ENCODE measurements around the gene SUMO1. TPM values are rescaled to one million over a fixed set of nuclear protein-coding genes. Genes with fewer than 3 reads are reported as not detected.

Gene SUMO1
- total RNA-seq, 1 experiment from 2014 or later, result 115 TPM

GRCh38 chr2:202164411-202164810 lies 74.0 kb downstream of the SUMO1 start:
- ChIA-PET CTCF (no interaction called here), POLR2A (ENCODE audit: unreplicated experiment) (no interaction called here)
- no peaks in the 10 kb centered on the region for H3F3A ChIP-seq (ENCODE audit: low read length, unreplicated experiment)
- ATAC-seq (no peak), DNase-seq (no peak)
- no peak overlapping the region for H3K4me3 ChIP-seq (ENCODE audit: low read length)
- no peak overlapping the region for H3K27ac ChIP-seq (ENCODE audit: low read length)
- no TSS peak for BruUV-seq (replicated peaks)
- no peak overlapping the region for H3K9ac ChIP-seq (ENCODE audit: low read length)
- no peaks in the 10 kb centered on the region for H3K9me2 ChIP-seq (replicated peaks; ENCODE audit: low read length)
- no peaks in the 10 kb centered on the region for H4K20me1 ChIP-seq (ENCODE audit: low read length)
- no peaks in the 10 kb centered on the region for H3K79me2 ChIP-seq (ENCODE audit: low read length)
- no peak overlapping the region for H2AFZ ChIP-seq (ENCODE audit: low read length)
- intact Hi-C loops (cut with micrococcal nuclease), result no loop called here
- TF ChIP-seq EZH2phosphoT487 (IDR thresholded peaks at IDR 0.05; ENCODE audit: borderline replicate concordance, low read length) (no peak), EZH2 (IDR thresholded peaks at IDR 0.05; ENCODE audit: low read length, unreplicated experiment) (no peak), CTCF (conservative IDR thresholded peaks at IDR 0.05; ENCODE audit: low read depth, low read length) (no peak)
- no peaks in the 10 kb centered on the region for H3K36me3 ChIP-seq (ENCODE audit: low read depth, low read length)
- no peak overlapping the region for H3K4me2 ChIP-seq (ENCODE audit: low read length)
- H3K4me1 ChIP-seq (ENCODE audit: insufficient read depth, low read length), result no peaks in the 10 kb centered on the region
- no peaks in the 10 kb centered on the region for H3K9me3 ChIP-seq (ENCODE audit: low read length)
- no peaks in the 10 kb centered on the region for H3K27me3 ChIP-seq (ENCODE audit: low read length)

DNA sequence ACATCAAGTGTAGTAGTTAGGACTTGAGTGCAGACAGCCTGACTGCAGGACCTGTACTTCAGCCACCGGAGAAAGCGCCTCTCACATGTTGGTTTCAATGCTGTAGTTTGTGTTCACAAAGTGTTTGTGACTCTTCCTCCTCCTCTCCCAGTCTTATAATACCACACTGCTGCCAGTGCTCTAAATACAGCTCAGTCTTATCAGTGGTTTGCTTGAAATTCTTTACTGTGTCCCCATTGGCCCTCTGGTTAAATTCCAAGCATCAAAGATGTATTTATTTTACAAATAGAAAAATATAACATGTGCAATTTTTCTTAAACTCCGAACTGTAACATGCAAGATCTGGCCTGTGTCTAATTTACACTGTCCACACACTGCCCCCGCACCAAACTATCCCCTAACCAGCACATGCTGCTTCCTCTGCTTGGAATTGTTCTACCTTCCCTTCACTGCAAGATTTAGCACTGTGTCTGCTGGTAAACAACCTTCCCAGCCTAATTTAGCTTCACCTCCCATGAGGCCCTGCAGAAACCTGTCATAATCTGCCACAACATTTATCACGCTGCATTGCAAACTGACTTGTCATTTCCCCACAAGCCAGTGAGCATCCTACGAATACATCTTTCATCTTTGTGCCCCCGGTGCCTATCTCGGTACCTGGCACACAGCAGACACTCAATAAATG lies 77.1 kb downstream of the SUMO1 start:
- no peak overlapping the region for H3K9ac ChIP-seq (ENCODE audit: low read length)
- no peak overlapping the region for H3K27ac ChIP-seq (ENCODE audit: low read length)
- no peak overlapping the region for H3K4me3 ChIP-seq (ENCODE audit: low read length)
- H4K20me1 ChIP-seq (ENCODE audit: low read length), result no peaks in the 10 kb centered on the region
- ATAC-seq (no peak), DNase-seq (peak; percentile 25)
- H3F3A ChIP-seq (ENCODE audit: low read length, unreplicated experiment), result no peaks in the 10 kb centered on the region
- H3K4me2 ChIP-seq (ENCODE audit: low read length), result no peak overlapping the region
- ChIA-PET POLR2A (ENCODE audit: unreplicated experiment) (interaction anchor here (0.7 kb wide), 1 partner anchor 86 kb away, joined by 6 read pairs; no protein-coding TSS in a partner anchor), CTCF (no interaction called here)
- no peaks in the 10 kb centered on the region for H3K9me2 ChIP-seq (replicated peaks; ENCODE audit: low read length)
- H3K4me1 ChIP-seq (ENCODE audit: insufficient read depth, low read length), result no peaks in the 10 kb centered on the region
- BruUV-seq (replicated peaks), result no TSS peak
- H3K9me3 ChIP-seq (ENCODE audit: low read length), result no peaks in the 10 kb centered on the region
- H3K79me2 ChIP-seq (ENCODE audit: low read length), result no peaks in the 10 kb centered on the region
- H3K27me3 ChIP-seq (ENCODE audit: low read length), result no peaks in the 10 kb centered on the region
- H2AFZ ChIP-seq (ENCODE audit: low read length), result no peak overlapping the region
- intact Hi-C loops (cut with micrococcal nuclease), result no loop called here
- TF ChIP-seq EZH2phosphoT487 (IDR thresholded peaks at IDR 0.05; ENCODE audit: borderline replicate concordance, low read length), result no peak
- no peak for TF ChIP-seq EZH2 (IDR thresholded peaks at IDR 0.05; ENCODE audit: low read length, unreplicated experiment)
- no peaks in the 10 kb centered on the region for H3K36me3 ChIP-seq (ENCODE audit: low read depth, low read length)

GRCh38 chr2:202158796-202159195 lies 79.6 kb downstream of the SUMO1 start:
- Histone ChIP-seq H3F3A (ENCODE audit: low read length, unreplicated experiment) (no peaks in the 10 kb centered on the region), H2AFZ (ENCODE audit: low read length) (no peak overlapping the region), H3K4me2 (ENCODE audit: low read length) (no peak overlapping the region), H3K36me3 (ENCODE audit: low read depth, low read length) (no peaks in the 10 kb centered on the region), H3K9me3 (ENCODE audit: low read length) (no peaks in the 10 kb centered on the region), H3K27ac (ENCODE audit: low read length) (no peak overlapping the region), H4K20me1 (ENCODE audit: low read length) (no peaks in the 10 kb centered on the region), H3K9ac (ENCODE audit: low read length) (no peak overlapping the region), H3K4me3 (ENCODE audit: low read length) (no peak overlapping the region), H3K9me2 (replicated peaks; ENCODE audit: low read length) (no peaks in the 10 kb centered on the region), H3K79me2 (ENCODE audit: low read length) (no peaks in the 10 kb centered on the region), H3K27me3 (ENCODE audit: low read length) (no peaks in the 10 kb centered on the region), H3K4me1 (ENCODE audit: insufficient read depth, low read length) (0 out of 2 replicates have a peak, but pooled peaks cover 3% of the 10 kb centered on the region)
- TF ChIP-seq CTCF (conservative IDR thresholded peaks at IDR 0.05; ENCODE audit: low read depth, low read length) (peak; percentile 52), EZH2phosphoT487 (IDR thresholded peaks at IDR 0.05; ENCODE audit: borderline replicate concordance, low read length) (no peak), EZH2 (IDR thresholded peaks at IDR 0.05; ENCODE audit: low read length, unreplicated experiment) (no peak)
- POLR2A ChIA-PET (ENCODE audit: unreplicated experiment), result no interaction called here
- intact Hi-C loops (cut with micrococcal nuclease), result loop anchor here (1.0 to 5.0 kb wide), 2 partner anchors 298 to 361 kb away; no protein-coding TSS in a partner anchor
- BruUV-seq (replicated peaks), result no TSS peak
- CTCF ChIA-PET, result no interaction called here
- DNase-seq (peak; percentile 48), ATAC-seq (peak; percentile 66)

All from PC-3 (cell line).